HEK293 (cell line): ENCODE results near the gene ZNF143.

ENCODE experiments used
- CTCF ChIA-PET: fragments of 350-600 bp; formaldehyde crosslinking; extraction: SDS; loops from one replicate; lab custom pipeline; 2021; ENCODE audit warnings: antibody characterized with exemption; lab: Yijun Ruan, JAX
- POLR2A ChIA-PET: fragments of 300-600 bp; formaldehyde crosslinking; extraction: SDS; loops from one replicate; lab custom pipeline; 2020; ENCODE audit warnings: antibody characterized with exemption, inconsistent platforms; lab: Yijun Ruan, JAX
- H3K27ac ChIP-seq: fragments of 200-500 bp; sonication (Bioruptor generic); 2 replicates; pipeline ENCODE4 v1.5.1; 2014; ENCODE audit warnings: low read depth, low read length, control low read depth, inconsistent platforms; ENCODE audit errors: extremely low read depth
- H3K36me3 ChIP-seq, 2 experiments: fragments of 200-500 bp in 1 of 2; sonication (Bioruptor generic) in 1 of 2; 1 replicate in 1 of 2; 2 replicates in 1 of 2; pipeline ENCODE4 v1.5.1; 2014 to 2017; ENCODE audit warnings: inconsistent platforms in 2 of 2, low read length in 2 of 2; ENCODE audit not compliant: control insufficient read depth in 2 of 2, insufficient read depth in 1 of 2
- H3K4me1 ChIP-seq: fragments of 200-500 bp; sonication (Bioruptor generic); 2 replicates; pipeline ENCODE4 v1.5.1; 2014; ENCODE audit warnings: mild to moderate bottlenecking, low read length, inconsistent platforms; ENCODE audit not compliant: control insufficient read depth, insufficient read depth
- H3K4me3 ChIP-seq: 2 replicates; pipeline ENCODE4 v1.5.1; 2011; ENCODE audit warnings: low read depth, mild to moderate bottlenecking, control low read depth, low read length, moderate library complexity
- H3K9me3 ChIP-seq: fragments of 200-500 bp; sonication (Bioruptor generic); 2 replicates; pipeline ENCODE4 v1.5.1; 2014; ENCODE audit warnings: low read depth, low read length, inconsistent platforms; ENCODE audit not compliant: control insufficient read depth, insufficient read depth
- EGR2 ChIP-seq: fragments of 450-650 bp; formaldehyde crosslinking; IDR thresholded peaks from 2 replicates; pipeline ENCODE4 v1.5.1; 2016; ENCODE audit warnings: low read depth, missing biosample characterization, missing genetic modification characterization
- HOXA7 ChIP-seq: sonication (generic); formaldehyde crosslinking; IDR thresholded peaks from 2 replicates; pipeline ENCODE4 v1.8.1; 2022; ENCODE audit warnings: missing genetic modification reagents, borderline replicate concordance
- OSR2 ChIP-seq: fragments of 450-650 bp; formaldehyde crosslinking; IDR thresholded peaks from 2 replicates; pipeline ENCODE4 v1.5.1; 2016; ENCODE audit warnings: missing biosample characterization, missing genetic modification characterization
- SP7 ChIP-seq: fragments of 450-650 bp; formaldehyde crosslinking; IDR thresholded peaks from 2 replicates; pipeline ENCODE4 v1.5.1; 2016; ENCODE audit warnings: missing biosample characterization, missing genetic modification characterization
- TCF7L2 ChIP-seq: IDR thresholded peaks from 2 replicates; pipeline ENCODE4 v1.6.1; 2011; ENCODE audit warnings: low read depth, mild to moderate bottlenecking, inconsistent platforms, low read length, moderate library complexity, borderline replicate concordance
- WT1 ChIP-seq: fragments of 450-650 bp; formaldehyde crosslinking; IDR thresholded peaks from 2 replicates; pipeline ENCODE4 v1.5.1; 2016; ENCODE audit warnings: missing biosample characterization, missing genetic modification characterization
- ZBTB17 ChIP-seq: fragments of 450-650 bp; formaldehyde crosslinking; IDR thresholded peaks from 2 replicates; pipeline ENCODE4 v1.5.1; 2016; ENCODE audit warnings: missing biosample characterization, missing genetic modification characterization
- ZNF132 ChIP-seq: fragments of 450-650 bp; formaldehyde crosslinking; IDR thresholded peaks from 2 replicates; pipeline ENCODE4 v1.5.1; 2017; ENCODE audit warnings: missing biosample characterization, missing genetic modification characterization, borderline replicate concordance
- ZNF174 ChIP-seq: fragments of 450-650 bp; formaldehyde crosslinking; IDR thresholded peaks from 2 replicates; pipeline ENCODE4 v1.5.0; 2017; ENCODE audit warnings: missing biosample characterization, mild to moderate bottlenecking, missing genetic modification characterization
- ZNF2 ChIP-seq: fragments of 450-650 bp; formaldehyde crosslinking; IDR thresholded peaks from 2 replicates; pipeline ENCODE4 v1.5.1; 2016; ENCODE audit warnings: missing biosample characterization, missing genetic modification characterization
- ZNF341 ChIP-seq: fragments of 450-650 bp; formaldehyde crosslinking; IDR thresholded peaks from 2 replicates; pipeline ENCODE4; 2016; ENCODE audit warnings: low read depth, missing biosample characterization, missing genetic modification characterization
- ZNF585B ChIP-seq: fragments of 450-650 bp; formaldehyde crosslinking; IDR thresholded peaks from 2 replicates; pipeline ENCODE4 v1.5.1; 2016; ENCODE audit warnings: missing biosample characterization, missing genetic modification characterization
- ZNF596 ChIP-seq: fragments of 450-650 bp; IDR thresholded peaks from 2 replicates; pipeline ENCODE4 v1.5.0; 2018; ENCODE audit warnings: missing biosample characterization, mild to moderate bottlenecking, missing genetic modification characterization, moderate library complexity
- ZNF621 ChIP-seq: fragments of 450-650 bp; formaldehyde crosslinking; IDR thresholded peaks from 2 replicates; pipeline ENCODE4 v1.5.1; 2017; ENCODE audit warnings: missing biosample characterization, missing genetic modification characterization
- TF ChIP-seq, protein P1 (sequence below): fragments of 450-650 bp; formaldehyde crosslinking; IDR thresholded peaks from 2 replicates; pipeline ENCODE4 v1.5.1; 2016; ENCODE audit warnings: missing biosample characterization, missing genetic modification characterization
- TF ChIP-seq, protein P2 (sequence below): fragments of 450-650 bp; formaldehyde crosslinking; IDR thresholded peaks from 2 replicates; pipeline ENCODE4 v1.5.1; 2016; ENCODE audit warnings: missing biosample characterization, missing genetic modification characterization
- TF ChIP-seq, protein P3 (sequence below): fragments of 450-650 bp; formaldehyde crosslinking; IDR thresholded peaks from 2 replicates; pipeline ENCODE4 v1.5.1; 2016; ENCODE audit warnings: missing biosample characterization, missing genetic modification characterization
- TF ChIP-seq, protein P4 (sequence below): fragments of 450-650 bp; formaldehyde crosslinking; IDR thresholded peaks from 2 replicates; pipeline ENCODE4 v1.5.0; 2017; ENCODE audit warnings: missing biosample characterization, missing genetic modification characterization, borderline replicate concordance
- TF ChIP-seq, protein P5 (sequence below): fragments of 450-650 bp; formaldehyde crosslinking; IDR thresholded peaks from 2 replicates; pipeline ENCODE4 v1.5.1; 2017; ENCODE audit warnings: missing biosample characterization, missing genetic modification characterization

The ZNF143 gene

DNA sequence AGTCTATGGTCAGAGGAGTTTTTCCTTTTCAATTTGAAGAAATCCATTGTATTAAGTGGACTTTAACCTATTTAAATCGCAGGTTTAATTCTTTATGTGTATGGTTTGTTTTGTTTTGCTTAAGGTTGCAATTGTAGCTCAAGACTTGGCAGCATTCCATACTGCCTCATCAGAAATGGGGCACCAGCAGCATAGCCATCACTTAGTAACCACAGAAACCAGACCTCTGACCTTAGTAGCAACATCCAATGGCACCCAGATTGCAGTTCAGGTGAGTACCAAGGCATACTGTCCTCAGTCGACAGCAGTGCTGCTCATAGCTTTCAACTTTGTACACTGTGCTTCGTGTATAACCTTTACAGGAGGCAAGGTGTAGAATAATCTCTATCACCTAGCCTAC lies 64.3 kb downstream of the ZNF143 start (continued):
- TF ChIP-seq, protein P1, sequence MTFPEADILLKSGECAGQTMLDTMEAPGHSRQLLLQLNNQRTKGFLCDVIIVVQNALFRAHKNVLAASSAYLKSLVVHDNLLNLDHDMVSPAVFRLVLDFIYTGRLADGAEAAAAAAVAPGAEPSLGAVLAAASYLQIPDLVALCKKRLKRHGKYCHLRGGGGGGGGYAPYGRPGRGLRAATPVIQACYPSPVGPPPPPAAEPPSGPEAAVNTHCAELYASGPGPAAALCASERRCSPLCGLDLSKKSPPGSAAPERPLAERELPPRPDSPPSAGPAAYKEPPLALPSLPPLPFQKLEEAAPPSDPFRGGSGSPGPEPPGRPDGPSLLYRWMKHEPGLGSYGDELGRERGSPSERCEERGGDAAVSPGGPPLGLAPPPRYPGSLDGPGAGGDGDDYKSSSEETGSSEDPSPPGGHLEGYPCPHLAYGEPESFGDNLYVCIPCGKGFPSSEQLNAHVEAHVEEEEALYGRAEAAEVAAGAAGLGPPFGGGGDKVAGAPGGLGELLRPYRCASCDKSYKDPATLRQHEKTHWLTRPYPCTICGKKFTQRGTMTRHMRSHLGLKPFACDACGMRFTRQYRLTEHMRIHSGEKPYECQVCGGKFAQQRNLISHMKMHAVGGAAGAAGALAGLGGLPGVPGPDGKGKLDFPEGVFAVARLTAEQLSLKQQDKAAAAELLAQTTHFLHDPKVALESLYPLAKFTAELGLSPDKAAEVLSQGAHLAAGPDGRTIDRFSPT = no peak
- TF ChIP-seq, protein P2, sequence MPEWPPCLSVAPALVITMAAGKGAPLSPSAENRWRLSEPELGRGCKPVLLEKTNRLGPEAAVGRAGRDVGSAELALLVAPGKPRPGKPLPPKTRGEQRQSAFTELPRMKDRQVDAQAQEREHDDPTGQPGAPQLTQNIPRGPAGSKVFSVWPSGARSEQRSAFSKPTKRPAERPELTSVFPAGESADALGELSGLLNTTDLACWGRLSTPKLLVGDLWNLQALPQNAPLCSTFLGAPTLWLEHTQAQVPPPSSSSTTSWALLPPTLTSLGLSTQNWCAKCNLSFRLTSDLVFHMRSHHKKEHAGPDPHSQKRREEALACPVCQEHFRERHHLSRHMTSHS = no peak
- TF ChIP-seq ZNF621 = no peak
- TF ChIP-seq ZNF596 (tag by site-specific recombination) = no peak
- TF ChIP-seq, protein P3, sequence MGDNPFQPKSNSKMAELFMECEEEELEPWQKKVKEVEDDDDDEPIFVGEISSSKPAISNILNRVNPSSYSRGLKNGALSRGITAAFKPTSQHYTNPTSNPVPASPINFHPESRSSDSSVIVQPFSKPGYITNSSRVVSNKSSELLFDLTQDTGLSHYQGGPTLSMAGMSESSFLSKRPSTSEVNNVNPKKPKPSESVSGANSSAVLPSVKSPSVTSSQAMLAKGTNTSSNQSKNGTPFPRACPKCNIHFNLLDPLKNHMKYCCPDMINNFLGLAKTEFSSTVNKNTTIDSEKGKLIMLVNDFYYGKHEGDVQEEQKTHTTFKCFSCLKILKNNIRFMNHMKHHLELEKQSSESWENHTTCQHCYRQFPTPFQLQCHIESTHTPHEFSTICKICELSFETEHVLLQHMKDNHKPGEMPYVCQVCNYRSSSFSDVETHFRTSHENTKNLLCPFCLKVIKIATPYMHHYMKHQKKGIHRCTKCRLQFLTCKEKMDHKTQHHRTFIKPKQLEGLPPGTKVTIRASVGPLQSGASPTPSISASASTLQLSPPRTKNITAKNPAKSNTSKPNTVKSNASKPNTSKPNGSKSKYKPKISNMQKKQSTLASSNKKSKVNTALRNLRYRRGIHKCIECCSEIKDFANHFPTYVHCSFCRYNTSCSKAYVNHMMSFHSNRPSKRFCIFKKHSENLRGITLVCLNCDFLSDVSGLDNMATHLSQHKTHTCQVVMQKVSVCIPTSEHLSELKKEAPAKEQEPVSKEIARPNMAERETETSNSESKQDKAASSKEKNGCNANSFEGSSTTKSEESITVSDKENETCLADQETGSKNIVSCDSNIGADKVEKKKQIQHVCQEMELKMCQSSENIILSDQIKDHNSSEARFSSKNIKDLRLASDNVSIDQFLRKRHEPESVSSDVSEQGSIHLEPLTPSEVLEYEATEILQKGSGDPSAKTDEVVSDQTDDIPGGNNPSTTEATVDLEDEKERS = no peak
- TF ChIP-seq ZNF174 (tag by site-specific recombination) = no peak
- TF ChIP-seq, protein P4, sequence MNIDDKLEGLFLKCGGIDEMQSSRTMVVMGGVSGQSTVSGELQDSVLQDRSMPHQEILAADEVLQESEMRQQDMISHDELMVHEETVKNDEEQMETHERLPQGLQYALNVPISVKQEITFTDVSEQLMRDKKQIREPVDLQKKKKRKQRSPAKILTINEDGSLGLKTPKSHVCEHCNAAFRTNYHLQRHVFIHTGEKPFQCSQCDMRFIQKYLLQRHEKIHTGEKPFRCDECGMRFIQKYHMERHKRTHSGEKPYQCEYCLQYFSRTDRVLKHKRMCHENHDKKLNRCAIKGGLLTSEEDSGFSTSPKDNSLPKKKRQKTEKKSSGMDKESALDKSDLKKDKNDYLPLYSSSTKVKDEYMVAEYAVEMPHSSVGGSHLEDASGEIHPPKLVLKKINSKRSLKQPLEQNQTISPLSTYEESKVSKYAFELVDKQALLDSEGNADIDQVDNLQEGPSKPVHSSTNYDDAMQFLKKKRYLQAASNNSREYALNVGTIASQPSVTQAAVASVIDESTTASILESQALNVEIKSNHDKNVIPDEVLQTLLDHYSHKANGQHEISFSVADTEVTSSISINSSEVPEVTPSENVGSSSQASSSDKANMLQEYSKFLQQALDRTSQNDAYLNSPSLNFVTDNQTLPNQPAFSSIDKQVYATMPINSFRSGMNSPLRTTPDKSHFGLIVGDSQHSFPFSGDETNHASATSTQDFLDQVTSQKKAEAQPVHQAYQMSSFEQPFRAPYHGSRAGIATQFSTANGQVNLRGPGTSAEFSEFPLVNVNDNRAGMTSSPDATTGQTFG (tag by site-specific recombination) = no peak
- no peak for TF ChIP-seq HOXA7 (CRISPR knock-in tag)
- no peak for TF ChIP-seq ZNF585B (tag by site-specific recombination)

DNA sequence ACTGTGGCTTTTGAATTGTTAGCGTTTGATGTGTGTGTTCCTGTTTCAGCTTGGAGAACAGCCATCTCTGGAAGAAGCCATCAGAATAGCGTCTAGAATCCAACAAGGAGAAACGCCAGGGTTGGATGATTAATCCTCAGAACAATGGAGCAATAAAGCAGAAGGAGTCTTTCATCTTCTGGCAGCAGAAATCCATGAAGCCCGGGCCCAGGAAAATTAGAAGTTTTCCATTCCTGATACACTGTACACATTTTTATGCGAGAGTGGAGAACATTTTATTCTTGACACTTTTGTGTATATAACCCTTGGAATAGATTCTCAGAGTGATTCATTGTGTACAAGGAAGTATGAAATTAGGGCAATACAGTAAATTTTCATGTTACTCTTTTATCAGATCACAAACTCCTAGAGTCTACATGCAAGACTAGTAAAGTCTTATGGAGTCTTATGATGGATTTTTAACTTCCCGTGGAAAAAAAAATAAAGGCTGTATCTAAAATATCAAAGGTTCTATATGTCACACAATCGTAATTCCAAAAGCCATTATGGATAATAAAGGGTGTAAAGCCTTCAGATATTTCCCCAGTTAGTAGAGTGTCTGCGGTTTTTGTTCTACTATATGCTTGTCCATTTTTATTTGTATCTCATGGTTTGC lies 66.8 kb downstream of the ZNF143 start:
- H3K4me3 ChIP-seq = no peak overlapping the region
- peak overlapping the region; percentile 54; the same call in 1 of the 2 replicates for H3K27ac ChIP-seq
- TF ChIP-seq ZNF341 (tag by site-specific recombination) (peak; percentile 21; the same call in 1 of the 2 replicates), TCF7L2 (peak; percentile 68; the same call in 1 of the 2 replicates), SP7 (tag by site-specific recombination) (peak; percentile 12; the same call in 1 of the 2 replicates), ZBTB17 (peak; percentile 44), EGR2 (tag by site-specific recombination) (no peak), ZNF132 (tag by site-specific recombination) (no peak), OSR2 (tag by site-specific recombination) (peak; percentile 37; the same call in 1 of the 2 replicates), WT1 (tag by site-specific recombination) (0 out of 2 replicates have a peak, but pooled peaks have one; percentile 21), ZNF2 (tag by site-specific recombination) (peak; percentile 93)
- TF ChIP-seq, protein P5, sequence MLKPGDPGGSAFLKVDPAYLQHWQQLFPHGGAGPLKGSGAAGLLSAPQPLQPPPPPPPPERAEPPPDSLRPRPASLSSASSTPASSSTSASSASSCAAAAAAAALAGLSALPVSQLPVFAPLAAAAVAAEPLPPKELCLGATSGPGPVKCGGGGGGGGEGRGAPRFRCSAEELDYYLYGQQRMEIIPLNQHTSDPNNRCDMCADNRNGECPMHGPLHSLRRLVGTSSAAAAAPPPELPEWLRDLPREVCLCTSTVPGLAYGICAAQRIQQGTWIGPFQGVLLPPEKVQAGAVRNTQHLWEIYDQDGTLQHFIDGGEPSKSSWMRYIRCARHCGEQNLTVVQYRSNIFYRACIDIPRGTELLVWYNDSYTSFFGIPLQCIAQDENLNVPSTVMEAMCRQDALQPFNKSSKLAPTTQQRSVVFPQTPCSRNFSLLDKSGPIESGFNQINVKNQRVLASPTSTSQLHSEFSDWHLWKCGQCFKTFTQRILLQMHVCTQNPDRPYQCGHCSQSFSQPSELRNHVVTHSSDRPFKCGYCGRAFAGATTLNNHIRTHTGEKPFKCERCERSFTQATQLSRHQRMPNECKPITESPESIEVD (tag by site-specific recombination) = peak; percentile 90
- CTCF ChIA-PET = interaction anchor here (0.6 to 2.1 kb wide), 4 partner anchors 20 to 411 kb away, joined by 3 to 9 read pairs (median 3); no protein-coding TSS in a partner anchor
- peaks cover 0 to 3% of the 10 kb centered on the region in 2 experiments; a peak in 1 of 3 replicates for H3K36me3 ChIP-seq
- H3K9me3 ChIP-seq = no peaks in the 10 kb centered on the region
- POLR2A ChIA-PET = no interaction called here
- H3K4me1 ChIP-seq = peaks cover 10% of the 10 kb centered on the region
